HEK293 (cell line): ENCODE data around the gene PARD3B.

ENCODE experiments used
- SCRT1 ChIP-seq: fragments of 450-650 bp; formaldehyde crosslinking; IDR thresholded peaks from 2 replicates; pipeline ENCODE4 v1.5.1; 2016; ENCODE audit warnings: missing biosample characterization, missing genetic modification characterization, borderline replicate concordance
- ZBTB1 ChIP-seq: fragments of 450-650 bp; formaldehyde crosslinking; IDR thresholded peaks from 2 replicates; pipeline ENCODE4 v1.5.1; 2016; ENCODE audit warnings: missing biosample characterization, missing genetic modification characterization
- ZEB2 ChIP-seq: fragments of 450-650 bp; formaldehyde crosslinking; IDR thresholded peaks from 2 replicates; pipeline ENCODE4 v1.5.1; 2016; ENCODE audit warnings: missing biosample characterization, missing genetic modification characterization
- ZNF184 ChIP-seq: fragments of 450-650 bp; IDR thresholded peaks from 2 replicates; pipeline ENCODE4 v1.5.1; 2018; ENCODE audit warnings: missing biosample characterization, mild to moderate bottlenecking, missing genetic modification characterization
- ZNF549 ChIP-seq: fragments of 450-650 bp; IDR thresholded peaks from 2 replicates; pipeline ENCODE4 v1.5.1; 2018; ENCODE audit warnings: missing biosample characterization, missing genetic modification characterization, mild to moderate bottlenecking, inconsistent platforms, moderate library complexity
- TF ChIP-seq, protein P1 (sequence below): fragments of 450-650 bp; formaldehyde crosslinking; IDR thresholded peaks from 2 replicates; pipeline ENCODE4 v1.5.1; 2016; ENCODE audit warnings: missing biosample characterization, missing genetic modification characterization
- TF ChIP-seq, protein P2 (sequence below): fragments of 450-650 bp; formaldehyde crosslinking; IDR thresholded peaks from 2 replicates; pipeline ENCODE4 v1.5.1; 2016; ENCODE audit warnings: missing biosample characterization, missing genetic modification characterization
- TF ChIP-seq, protein P3 (sequence below): fragments of 450-650 bp; formaldehyde crosslinking; IDR thresholded peaks from 2 replicates; pipeline ENCODE4 v1.5.1; 2016; ENCODE audit warnings: missing biosample characterization, missing genetic modification characterization

DNA sequence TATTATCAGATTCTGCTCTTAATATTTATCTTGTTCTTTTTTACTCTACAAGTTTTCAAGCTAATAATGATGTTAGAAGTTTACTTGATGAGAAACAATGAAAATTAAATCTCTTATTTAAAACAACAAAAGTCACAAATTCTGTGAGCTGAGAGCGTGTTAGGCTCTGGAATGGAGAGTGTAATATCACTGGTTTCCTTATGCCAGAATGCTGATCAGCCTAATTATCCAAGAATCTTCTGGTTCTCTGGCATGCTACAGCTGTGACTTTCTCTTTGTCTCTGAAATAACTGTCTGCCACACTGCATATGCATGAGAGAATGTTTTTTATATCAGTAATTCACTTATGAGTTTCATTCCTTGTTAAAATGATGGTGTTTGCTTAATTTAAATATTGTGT is 236.7 kb downstream of the PARD3B start:
- TF ChIP-seq, protein P1, sequence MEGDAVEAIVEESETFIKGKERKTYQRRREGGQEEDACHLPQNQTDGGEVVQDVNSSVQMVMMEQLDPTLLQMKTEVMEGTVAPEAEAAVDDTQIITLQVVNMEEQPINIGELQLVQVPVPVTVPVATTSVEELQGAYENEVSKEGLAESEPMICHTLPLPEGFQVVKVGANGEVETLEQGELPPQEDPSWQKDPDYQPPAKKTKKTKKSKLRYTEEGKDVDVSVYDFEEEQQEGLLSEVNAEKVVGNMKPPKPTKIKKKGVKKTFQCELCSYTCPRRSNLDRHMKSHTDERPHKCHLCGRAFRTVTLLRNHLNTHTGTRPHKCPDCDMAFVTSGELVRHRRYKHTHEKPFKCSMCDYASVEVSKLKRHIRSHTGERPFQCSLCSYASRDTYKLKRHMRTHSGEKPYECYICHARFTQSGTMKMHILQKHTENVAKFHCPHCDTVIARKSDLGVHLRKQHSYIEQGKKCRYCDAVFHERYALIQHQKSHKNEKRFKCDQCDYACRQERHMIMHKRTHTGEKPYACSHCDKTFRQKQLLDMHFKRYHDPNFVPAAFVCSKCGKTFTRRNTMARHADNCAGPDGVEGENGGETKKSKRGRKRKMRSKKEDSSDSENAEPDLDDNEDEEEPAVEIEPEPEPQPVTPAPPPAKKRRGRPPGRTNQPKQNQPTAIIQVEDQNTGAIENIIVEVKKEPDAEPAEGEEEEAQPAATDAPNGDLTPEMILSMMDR (tag by site-specific recombination), result no peak
- TF ChIP-seq ZNF549 (tag by site-specific recombination), result no peak
- TF ChIP-seq ZBTB1 (tag by site-specific recombination), result no peak
- TF ChIP-seq, protein P2, sequence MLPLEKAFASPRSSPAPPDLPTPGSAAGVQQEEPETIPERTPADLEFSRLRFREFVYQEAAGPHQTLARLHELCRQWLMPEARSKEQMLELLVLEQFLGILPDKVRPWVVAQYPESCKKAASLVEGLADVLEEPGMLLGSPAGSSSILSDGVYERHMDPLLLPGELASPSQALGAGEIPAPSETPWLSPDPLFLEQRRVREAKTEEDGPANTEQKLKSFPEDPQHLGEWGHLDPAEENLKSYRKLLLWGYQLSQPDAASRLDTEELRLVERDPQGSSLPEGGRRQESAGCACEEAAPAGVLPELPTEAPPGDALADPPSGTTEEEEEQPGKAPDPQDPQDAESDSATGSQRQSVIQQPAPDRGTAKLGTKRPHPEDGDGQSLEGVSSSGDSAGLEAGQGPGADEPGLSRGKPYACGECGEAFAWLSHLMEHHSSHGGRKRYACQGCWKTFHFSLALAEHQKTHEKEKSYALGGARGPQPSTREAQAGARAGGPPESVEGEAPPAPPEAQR (tag by site-specific recombination), result no peak
- no peak for TF ChIP-seq ZNF184 (tag by site-specific recombination)
- no peak for TF ChIP-seq SCRT1 (tag by site-specific recombination)
- TF ChIP-seq ZEB2 (tag by site-specific recombination), result no peak
- TF ChIP-seq, protein P3, sequence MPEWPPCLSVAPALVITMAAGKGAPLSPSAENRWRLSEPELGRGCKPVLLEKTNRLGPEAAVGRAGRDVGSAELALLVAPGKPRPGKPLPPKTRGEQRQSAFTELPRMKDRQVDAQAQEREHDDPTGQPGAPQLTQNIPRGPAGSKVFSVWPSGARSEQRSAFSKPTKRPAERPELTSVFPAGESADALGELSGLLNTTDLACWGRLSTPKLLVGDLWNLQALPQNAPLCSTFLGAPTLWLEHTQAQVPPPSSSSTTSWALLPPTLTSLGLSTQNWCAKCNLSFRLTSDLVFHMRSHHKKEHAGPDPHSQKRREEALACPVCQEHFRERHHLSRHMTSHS (tag by site-specific recombination), result no peak
